HCT116 (cell line): ENCODE data around the gene LTB4R2. TPM values are rescaled to one million over a fixed set of nuclear protein-coding genes. Genes with fewer than 3 reads are reported as not detected.

ENCODE experiments used
- ATAC-seq: fragments of 200-7000 bp; cut with Tn5 transposase; 2 replicates; pipeline ENCODE4 v1.9.1; 2020; ENCODE audit warnings: mild to moderate bottlenecking, moderate library complexity
- BruUV-seq: library from RNA; stranded (reverse); fragments of 400-500 nt; replicated peaks from 2 replicates; lab custom pipeline; 2021; lab: Mats Ljungman, UMichigan
- CTCF ChIA-PET: fragments of 300-600 bp; sonication (Branson Sonifier 250); formaldehyde crosslinking; loops from one replicate; lab custom pipeline; 2021; ENCODE audit warnings: antibody characterized with exemption; lab: Charles Lee
- POLR2A ChIA-PET: fragments of 300-600, 350-600 bp; sonication (Branson Sonifier 250); formaldehyde crosslinking; loops from one replicate; lab custom pipeline; 2021; ENCODE audit warnings: antibody characterized with exemption; lab: Charles Lee
- RAD21 ChIA-PET, 2 experiments: fragments of 300-600 bp; sonication (Branson Sonifier 250); formaldehyde crosslinking; loops; one replicate each; lab custom pipeline; 2023; ENCODE audit warnings: low total read pairs in 2 of 2; ENCODE audit not compliant: uncharacterized antibody in 2 of 2, unreplicated experiment in 2 of 2, low non-redundant PET in 1 of 2; lab: Charles Lee
- DNase-seq: peaks from one replicate; pipeline ENCODE4 v3.0.0-alpha.2; 2010; ENCODE audit warnings: low read depth, low spot score
- H2AFZ ChIP-seq: fragments of 200-600 bp; shearing (Covaris generic), sonication (generic); 2 replicates; pipeline ENCODE4 v1.6.1; 2017; ENCODE audit warnings: low read depth, mixed run types, mixed read lengths, antibody characterized with exemption, low read length; ENCODE audit not compliant: poor library complexity, severe bottlenecking
- H3K27ac ChIP-seq: 2 replicates; pipeline ENCODE4 v1.5.1; 2012; ENCODE audit warnings: low read depth, low read length
- H3K27me3 ChIP-seq: fragments of 200-600 bp; sonication (generic); 2 replicates; pipeline ENCODE4 v1.6.1; 2016; ENCODE audit warnings: mixed run types, low read length, mixed read lengths; ENCODE audit not compliant: insufficient read depth
- H3K36me3 ChIP-seq, 2 experiments: fragments of 200-500 bp in 1 of 2; fragments of 200-600 bp in 1 of 2; sonication (Bioruptor generic) in 1 of 2; sonication (generic) in 1 of 2; 2 replicates each; pipeline versions ENCODE4 v1.5.1 to v1.6.1; 2014 to 2016; ENCODE audit warnings: low read length in 2 of 2, inconsistent platforms in 1 of 2, mixed read lengths in 1 of 2, mixed run types in 1 of 2; ENCODE audit not compliant: insufficient read depth in 2 of 2, control insufficient read depth in 1 of 2
- H3K4me1 ChIP-seq, 2 experiments: fragments of 200-600 bp in 1 of 2; sonication (generic) in 1 of 2; 2 replicates each; pipeline versions ENCODE4 v1.5.1 to v1.6.1; 2012 to 2017; ENCODE audit warnings: low read length in 2 of 2, inconsistent platforms in 1 of 2, mild to moderate bottlenecking in 1 of 2, mixed read lengths in 1 of 2, mixed run types in 1 of 2, moderate library complexity in 1 of 2; ENCODE audit not compliant: insufficient read depth in 2 of 2, control insufficient read depth in 1 of 2
- H3K4me2 ChIP-seq: fragments of 200-600 bp; sonication (generic); 2 replicates; pipeline ENCODE4 v1.6.1; 2017; ENCODE audit warnings: mixed run types, low read length, mixed read lengths
- H3K4me3 ChIP-seq, 2 experiments: fragments of 200-600 bp in 1 of 2; sonication (generic) in 1 of 2; replicated peaks in 1 of 2; 2 replicates each; pipeline ENCODE4 v1.5.1; 2011 to 2016; ENCODE audit warnings: low read length in 2 of 2, control low read depth in 1 of 2, low read depth in 1 of 2, mild to moderate bottlenecking in 1 of 2, mixed read lengths in 1 of 2, mixed run types in 1 of 2
- H3K79me2 ChIP-seq: fragments of 200-600 bp; sonication (generic); 2 replicates; pipeline ENCODE4 v1.6.1; 2017; ENCODE audit warnings: mild to moderate bottlenecking, mixed run types, low read length, moderate library complexity, mixed read lengths; ENCODE audit not compliant: insufficient read depth
- H3K9ac ChIP-seq: fragments of 200-600 bp; sonication (generic); 2 replicates; pipeline ENCODE4 v1.6.1; 2016; ENCODE audit warnings: low read length, mixed read lengths
- H3K9me2 ChIP-seq: fragments of 200-600 bp; sonication (generic), shearing (Covaris generic); 2 replicates; pipeline ENCODE4 v1.6.1; 2017; ENCODE audit warnings: mixed run types, mild to moderate bottlenecking, moderate library complexity; ENCODE audit not compliant: insufficient read depth
- H3K9me3 ChIP-seq, 2 experiments: fragments of 200-500 bp in 1 of 2; fragments of 200-600 bp in 1 of 2; sonication (Bioruptor generic) in 1 of 2; sonication (generic) in 1 of 2; 2 replicates each; pipeline ENCODE4 v1.6.1; 2014 to 2017; ENCODE audit warnings: low read length in 2 of 2, mixed read lengths in 2 of 2, inconsistent platforms in 1 of 2, low read depth in 1 of 2, mild to moderate bottlenecking in 1 of 2, mixed run types in 1 of 2, moderate library complexity in 1 of 2; ENCODE audit not compliant: control insufficient read depth in 1 of 2, insufficient read depth in 1 of 2
- H4K20me1 ChIP-seq: fragments of 200-600 bp; sonication (generic), shearing (Covaris generic); 2 replicates; pipeline ENCODE4 v1.6.1; 2017; ENCODE audit warnings: mixed run types, mild to moderate bottlenecking, moderate library complexity; ENCODE audit not compliant: insufficient read depth
- CBX3 ChIP-seq: IDR thresholded peaks from 2 replicates; pipeline ENCODE4 v1.6.1; 2012; ENCODE audit warnings: low read depth
- CEBPB ChIP-seq: IDR thresholded peaks from 2 replicates; pipeline ENCODE4 v1.6.1; 2012; ENCODE audit warnings: low read depth
- EGR1 ChIP-seq: IDR thresholded peaks from 2 replicates; pipeline ENCODE4 v1.6.1; 2012; ENCODE audit warnings: low read depth
- ELF1 ChIP-seq: IDR thresholded peaks from 2 replicates; pipeline ENCODE4 v1.6.1; 2012; ENCODE audit warnings: low read depth, borderline replicate concordance
- JUND ChIP-seq: IDR thresholded peaks from 2 replicates; pipeline ENCODE4 v1.6.1; 2012
- MAX ChIP-seq: IDR thresholded peaks from 2 replicates; pipeline ENCODE4 v1.6.1; 2012
- POLR2A ChIP-seq: IDR thresholded peaks from 2 replicates; pipeline ENCODE4 v1.7.0; 2011; ENCODE audit warnings: borderline replicate concordance; ENCODE audit not compliant: insufficient read depth, insufficient read length; ENCODE audit errors: extremely low read depth
- POLR2AphosphoS5 ChIP-seq: IDR thresholded peaks from 2 replicates; pipeline ENCODE4 v1.6.1; 2011; ENCODE audit warnings: mild to moderate bottlenecking, low read depth, low read length, moderate library complexity
- RAD21 ChIP-seq: IDR thresholded peaks from 2 replicates; pipeline ENCODE4 v1.6.1; 2012; ENCODE audit warnings: low read depth, mild to moderate bottlenecking
- SIN3A ChIP-seq: IDR thresholded peaks from 2 replicates; pipeline ENCODE4 v1.6.1; 2012; ENCODE audit warnings: low read depth
- SP1 ChIP-seq: IDR thresholded peaks from 2 replicates; pipeline ENCODE4 v1.6.1; 2012; ENCODE audit warnings: low read depth
- SRF ChIP-seq: IDR thresholded peaks from 2 replicates; pipeline ENCODE4 v1.6.1; 2012; ENCODE audit warnings: low read depth
- TCF7L2 ChIP-seq: IDR thresholded peaks from 2 replicates; pipeline ENCODE4 v1.7.0; 2011; ENCODE audit warnings: borderline replicate concordance, inconsistent platforms; ENCODE audit not compliant: insufficient read depth, insufficient read length; ENCODE audit errors: extremely low read depth
- intact Hi-C: fragments of 100-400 bp; cut with micrococcal nuclease; formaldehyde crosslinking; loops from 2 replicates; pipeline ENCODE4 v1.10.0; 2022
- total RNA-seq: library from RNA; stranded (reverse); gene quantifications from one replicate; pipeline ENCODE4 v1.2.1, GENCODE V29; 2021; ENCODE audit not compliant: unreplicated experiment
- TF ChIP-seq, protein P1 (sequence below): IDR thresholded peaks from 2 replicates; pipeline ENCODE4 v1.6.1; 2011; ENCODE audit warnings: mild to moderate bottlenecking, low read length, moderate library complexity; ENCODE audit not compliant: insufficient replicate concordance; ENCODE audit errors: extremely low read depth

The LTB4R2 gene
- total RNA-seq, 1 experiment from 2014 or later = 15.4 TPM

DNA sequence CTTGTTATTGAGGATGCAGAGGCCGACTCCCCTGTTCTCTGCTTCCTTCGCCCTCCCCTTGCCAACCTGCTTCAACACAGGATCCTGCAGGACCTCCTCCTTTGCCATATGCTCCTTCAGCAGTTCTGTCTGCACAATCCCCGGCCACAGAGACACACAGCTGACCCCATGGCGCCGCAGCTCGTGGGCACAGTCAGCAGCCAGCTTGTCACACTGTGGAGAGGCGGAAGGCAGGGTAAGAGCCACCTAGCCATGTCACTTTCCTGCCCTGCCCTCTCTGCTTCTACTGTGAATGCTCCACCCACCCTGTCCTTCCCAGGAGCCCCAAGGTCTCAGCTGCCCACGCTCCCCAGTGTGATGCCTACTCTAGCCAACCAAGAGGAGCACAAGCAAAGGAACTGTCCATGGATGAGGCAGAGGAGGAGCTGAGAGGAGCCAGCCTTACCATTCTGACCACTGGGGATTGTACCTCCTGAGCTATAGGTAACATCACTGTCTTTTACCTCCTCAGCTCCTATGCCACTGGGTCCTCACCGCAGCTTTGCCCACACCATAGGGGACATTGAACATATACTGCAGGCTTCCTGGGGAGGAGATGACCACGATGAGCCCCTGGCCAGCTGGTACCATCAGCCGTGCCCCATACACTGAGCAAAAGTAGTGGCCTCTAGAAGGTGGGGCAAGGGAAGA is 17.7 kb upstream of the LTB4R2 start:
- peaks cover 0 to 4% of the 10 kb centered on the region in 2 experiments; a peak in 2 of 4 replicates for H3K4me1 ChIP-seq
- H4K20me1 ChIP-seq = no peaks in the 10 kb centered on the region
- H3K4me2 ChIP-seq = no peak overlapping the region
- intact Hi-C loops = loop anchor here (10.0 kb wide), 1 partner anchor 307 kb away; the partner anchor contains the start of gene DHRS4L2
- H3K9me2 ChIP-seq = no peaks in the 10 kb centered on the region
- no peak for ATAC-seq
- H3K27ac ChIP-seq = no peak overlapping the region
- ChIA-PET RAD21 (no interaction called here), POLR2A (no interaction called here), CTCF (interaction anchor here (1.1 to 1.9 kb wide), 3 partner anchors 16 to 177 kb away, joined by 3 to 7 read pairs (median 4); partner anchors contain the start of genes CIDEB, DCAF11, NRL and TINF2)
- no peaks in the 10 kb centered on the region for H3K9me3 ChIP-seq
- DNase-seq = no peak
- H3K27me3 ChIP-seq = no peaks in the 10 kb centered on the region
- no TSS peak for BruUV-seq
- H3K4me3 ChIP-seq = no peak overlapping the region
- no peak for TF ChIP-seq POLR2AphosphoS5
- no peak for TF ChIP-seq POLR2A
- TF ChIP-seq TCF7L2 = no peak
- peaks cover 17 to 23% of the 10 kb centered on the region in 2 experiments for H3K36me3 ChIP-seq
- H3K9ac ChIP-seq = no peak overlapping the region
- no peak overlapping the region for H2AFZ ChIP-seq
- no peaks in the 10 kb centered on the region for H3K79me2 ChIP-seq

GRCh38 chr14:24293525-24293924 is 16.4 kb upstream of the LTB4R2 start:
- Histone ChIP-seq H3K4me1 (peaks cover 9 to 16% of the 10 kb centered on the region in 2 experiments), H3K4me2 (no peak overlapping the region), H3K36me3 (peaks cover 17 to 23% of the 10 kb centered on the region in 2 experiments), H3K9me2 (no peaks in the 10 kb centered on the region), H3K27ac (no peak overlapping the region), H4K20me1 (no peaks in the 10 kb centered on the region), H3K4me3 (no peak overlapping the region), H2AFZ (no peak overlapping the region), H3K79me2 (no peaks in the 10 kb centered on the region), H3K27me3 (no peaks in the 10 kb centered on the region), H3K9ac (no peak overlapping the region), H3K9me3 (no peaks in the 10 kb centered on the region)
- ChIA-PET RAD21 (no interaction called here), POLR2A (no interaction called here), CTCF (interaction anchor here (1.1 to 1.9 kb wide), 3 partner anchors 15 to 179 kb away, joined by 3 to 7 read pairs (median 4); partner anchors contain the start of genes CIDEB, DCAF11, NRL and TINF2)
- ATAC-seq (no peak), DNase-seq (no peak)
- BruUV-seq = no TSS peak
- intact Hi-C loops = loop anchor here (10.0 kb wide), 1 partner anchor 309 kb away; the partner anchor contains the start of gene DHRS4L2
- no peak for TF ChIP-seq EGR1
- no peak for TF ChIP-seq SIN3A
- TF ChIP-seq JUND = no peak
- TF ChIP-seq CBX3 = no peak
- no peak for TF ChIP-seq RAD21
- TF ChIP-seq POLR2AphosphoS5 = no peak
- no peak for TF ChIP-seq TCF7L2
- TF ChIP-seq, protein P1, sequence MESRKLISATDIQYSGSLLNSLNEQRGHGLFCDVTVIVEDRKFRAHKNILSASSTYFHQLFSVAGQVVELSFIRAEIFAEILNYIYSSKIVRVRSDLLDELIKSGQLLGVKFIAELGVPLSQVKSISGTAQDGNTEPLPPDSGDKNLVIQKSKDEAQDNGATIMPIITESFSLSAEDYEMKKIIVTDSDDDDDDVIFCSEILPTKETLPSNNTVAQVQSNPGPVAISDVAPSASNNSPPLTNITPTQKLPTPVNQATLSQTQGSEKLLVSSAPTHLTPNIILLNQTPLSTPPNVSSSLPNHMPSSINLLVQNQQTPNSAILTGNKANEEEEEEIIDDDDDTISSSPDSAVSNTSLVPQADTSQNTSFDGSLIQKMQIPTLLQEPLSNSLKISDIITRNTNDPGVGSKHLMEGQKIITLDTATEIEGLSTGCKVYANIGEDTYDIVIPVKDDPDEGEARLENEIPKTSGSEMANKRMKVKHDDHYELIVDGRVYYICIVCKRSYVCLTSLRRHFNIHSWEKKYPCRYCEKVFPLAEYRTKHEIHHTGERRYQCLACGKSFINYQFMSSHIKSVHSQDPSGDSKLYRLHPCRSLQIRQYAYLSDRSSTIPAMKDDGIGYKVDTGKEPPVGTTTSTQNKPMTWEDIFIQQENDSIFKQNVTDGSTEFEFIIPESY = no peak
- TF ChIP-seq CEBPB = no peak
- no peak for TF ChIP-seq ELF1
- TF ChIP-seq SRF = no peak
- TF ChIP-seq MAX = no peak
- TF ChIP-seq SP1 = no peak
